OCI-LY1 (cell line): ENCODE data around the gene CADM4.

Source experiments
- CTCF ChIP-seq: fragments of 200-600 bp; sonication (generic), shearing (Covaris generic); IDR thresholded peaks from 2 replicates; pipeline ENCODE4 v1.5.1; 2017; ENCODE audit warnings: mild to moderate bottlenecking, antibody characterized with exemption, low read length, moderate library complexity, mixed read lengths
- EZH2 ChIP-seq: fragments of 200-600 bp; sonication (generic), shearing (Covaris generic); IDR thresholded peaks from 2 replicates; pipeline ENCODE4 v1.8.0; 2017; ENCODE audit warnings: borderline replicate concordance, mixed run types, mild to moderate bottlenecking, antibody characterized with exemption, low read length, moderate library complexity, mixed read lengths

GRCh38 chr19:43628646-43629326 is 10.9 kb downstream of the CADM4 start:
- TF ChIP-seq CTCF (no peak), EZH2 (no peak)
